ENCODE results near the gene ARL8A. TPM values are rescaled to one million over a fixed set of nuclear protein-coding genes. Genes with fewer than 3 reads are reported as not detected.

Gene ARL8A
- total and polyA plus RNA-seq, 2 of the 4 experiments (the other 2 are of a cell fraction), result 18.1 to 30.7 TPM

GRCh38 chr1:202107321-202107761, 37.2 kb downstream of the ARL8A start:
- no peak overlapping the region for H4K8ac ChIP-seq (ENCODE audit: low read depth in 2 of 2, low read length in 2 of 2)

More at GRCh38 chr1:202107321-202107761, 37.2 kb downstream of the ARL8A start:
- intact Hi-C loops (cut with micrococcal nuclease), result no loop called here
- ChIA-PET POLR2A (ENCODE audit: unreplicated experiment) (no interaction called here), CTCF (no interaction called here)
- DNase-seq (no peak), ATAC-seq (ENCODE audit: low read depth) (no peak)
- Histone ChIP-seq H2AFZ (replicated peaks; ENCODE audit: low read length, poor library complexity) (no peak overlapping the region), H3K9me3 (ENCODE audit: control insufficient read depth, insufficient read depth, low read length) (no peaks in the 10 kb centered on the region), H2BK20ac (ENCODE audit: low read depth, low read length) (no peak overlapping the region), H3K14ac (replicated peaks; ENCODE audit: low read depth, low read length) (no peak overlapping the region), H3K4me1 (ENCODE audit: control insufficient read depth, insufficient read depth, low read length) (peaks cover 4% of the 10 kb centered on the region; the same call in 1 of the 2 replicates), H2BK15ac (ENCODE audit: low read depth, low read length) (no peak overlapping the region), H3K23ac (ENCODE audit: low read depth, low read length) (no peak overlapping the region), H4K91ac (ENCODE audit: insufficient read depth, low read depth, low read length) (no peak overlapping the region), H4K5ac (ENCODE audit: low read depth, low read length) (no peak overlapping the region), H3K9me1 (ENCODE audit: insufficient read depth, low read length) (peaks cover 3% of the 10 kb centered on the region; the same call in 1 of the 2 replicates), H3K27me3 (ENCODE audit: control insufficient read depth, insufficient read depth, low read length) (no peaks in the 10 kb centered on the region; the same call in 1 of the 2 replicates), H3K4me2 (ENCODE audit: low read depth, low read length) (no peak overlapping the region), H2AK5ac (ENCODE audit: low read depth, low read length) (no peak overlapping the region), H4K20me1 (ENCODE audit: insufficient read depth, low read length) (no peaks in the 10 kb centered on the region), H3K9ac (ENCODE audit: low read depth, low read length) (no peak overlapping the region), H3K27ac (ENCODE audit: insufficient read depth, low read length) (no peak overlapping the region), H3K79me1 (ENCODE audit: low read depth in 1 of 2, low read length in 2 of 2) (no peaks in the 10 kb centered on the region), H3K4me3 (ENCODE audit: insufficient read depth, low read depth, low read length) (no peak overlapping the region), H2AK9ac (replicated peaks; ENCODE audit: low read depth, low read length, poor library complexity) (no peak overlapping the region), H2BK120ac (ENCODE audit: low read depth, low read length) (no peak overlapping the region), H3K4ac (ENCODE audit: low read depth, low read length) (no peak overlapping the region), H3K56ac (ENCODE audit: extremely low read depth, insufficient read depth, low read length) (no peak overlapping the region), H2BK5ac (ENCODE audit: low read depth, low read length, poor library complexity, severe bottlenecking) (no peak overlapping the region), H3K36me3 (ENCODE audit: control insufficient read depth, insufficient read depth, low read length) (no peaks in the 10 kb centered on the region), H3K18ac (ENCODE audit: low read depth, low read length) (no peak overlapping the region)
- dilution Hi-C loops (cut with HindIII; ENCODE audit: low sequenced_read_pairs, unreplicated experiment), result no loop called here
- TF ChIP-seq MAFK (IDR thresholded peaks at IDR 0.05; ENCODE audit: low read depth, low read length) (no peak), CEBPB (IDR thresholded peaks at IDR 0.05; ENCODE audit: low read depth, low read length) (no peak), BHLHE40 (IDR thresholded peaks at IDR 0.05; ENCODE audit: low read depth, low read length) (no peak), RFX5 (IDR thresholded peaks at IDR 0.05; ENCODE audit: low read depth, low read length) (no peak), CTCF (conservative IDR thresholded peaks at IDR 0.05; ENCODE audit: low read depth, low read length) (no peak), MAZ (IDR thresholded peaks at IDR 0.05; ENCODE audit: borderline replicate concordance, low read depth, low read length) (no peak), SMC3 (IDR thresholded peaks at IDR 0.05; ENCODE audit: low read depth, low read length) (no peak), RAD21 (IDR thresholded peaks at IDR 0.05; ENCODE audit: low read length) (no peak), FOS (IDR thresholded peaks at IDR 0.05; ENCODE audit: low read depth, low read length) (no peak), CHD1 (IDR thresholded peaks at IDR 0.05; ENCODE audit: low read depth, low read length) (no peak), MXI1 (IDR thresholded peaks at IDR 0.05; ENCODE audit: borderline replicate concordance, low read depth, low read length) (no peak), USF2 (IDR thresholded peaks at IDR 0.05; ENCODE audit: low read depth, low read length) (no peak), RCOR1 (IDR thresholded peaks at IDR 0.05; ENCODE audit: insufficient replicate concordance, low read length) (no peak), POLR2A (IDR thresholded peaks at IDR 0.05; ENCODE audit: low read depth, low read length) (no peak)
- no TSS peak for BruUV-seq (replicated peaks)
- in situ Hi-C loops (cut with MboI; ENCODE audit: low sequenced_read_pairs), result no loop called here
- WGBS, 2 experiments (ENCODE audit: extremely low coverage in 2 of 2, insufficient read length in 1 of 2), result 82% methylated on average over 2 of the region's 5 CpGs; no CpG with 5 or more reads in 1 of the 2 experiments

Data from IMR-90 (cell line).